Central memory CD4-positive, alpha-beta T cell (primary cell): Measurements from ENCODE around the gene CDK1.
"Not testable (repeated sequence)": the region's sequence is repeated elsewhere in the genome, so short reads cannot be mapped to it uniquely, and the experiment has no call there.

Experiments used
- DNase-seq: peaks from one replicate; pipeline ENCODE4 v3.0.0; 2022

CDK1 gene

DNA sequence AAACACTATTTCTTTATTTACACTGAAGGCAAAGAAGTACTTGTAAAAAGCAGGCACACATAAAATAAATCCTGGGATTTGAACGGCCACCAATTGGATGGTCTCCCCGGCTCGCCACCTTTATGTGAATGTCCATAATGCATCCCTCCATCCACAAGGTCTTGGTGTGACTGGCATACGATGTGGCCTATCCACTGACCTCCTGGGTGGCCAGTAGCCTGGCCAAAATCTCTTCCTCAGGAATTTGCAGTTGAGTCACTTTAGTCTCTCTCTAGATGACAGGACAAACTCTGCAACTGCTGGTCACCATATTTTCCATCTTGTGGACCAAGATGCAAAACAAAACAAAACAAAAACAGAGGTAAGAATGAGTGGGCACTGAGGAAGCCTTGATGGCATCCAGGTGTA lies 39.1 kb downstream of the CDK1 start:
- DNase-seq, result no peak

DNA sequence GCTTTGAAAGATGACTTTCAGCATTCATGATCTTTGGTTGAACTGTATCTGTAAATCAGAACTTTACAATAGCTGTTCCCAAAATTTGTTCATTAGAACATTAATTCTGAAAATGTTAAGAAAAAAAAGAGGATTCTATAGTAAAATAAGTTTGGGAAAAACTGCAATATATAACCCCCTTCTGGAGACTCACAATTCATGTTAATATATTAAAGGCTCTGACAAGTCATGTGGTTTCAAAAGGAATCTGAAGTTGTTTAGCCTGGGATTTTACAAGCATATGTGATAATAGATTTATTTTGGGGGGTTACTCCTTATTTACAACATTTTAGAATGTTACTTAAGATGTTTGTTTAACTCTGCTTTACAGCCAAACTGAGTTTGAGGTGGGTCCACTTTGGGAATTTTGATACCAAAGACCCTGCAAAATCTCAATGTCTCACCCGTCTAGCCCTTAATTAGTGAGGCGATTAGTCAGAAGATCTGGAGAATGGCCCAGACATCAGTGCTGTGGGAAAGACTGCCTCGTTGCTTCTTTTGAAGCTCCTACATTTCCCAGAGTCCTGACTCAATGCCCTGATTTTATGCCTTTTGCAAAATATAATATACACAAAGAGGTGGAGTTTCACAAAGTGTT lies 40.0 kb downstream of the CDK1 start:
- DNase-seq, result no peak

DNA sequence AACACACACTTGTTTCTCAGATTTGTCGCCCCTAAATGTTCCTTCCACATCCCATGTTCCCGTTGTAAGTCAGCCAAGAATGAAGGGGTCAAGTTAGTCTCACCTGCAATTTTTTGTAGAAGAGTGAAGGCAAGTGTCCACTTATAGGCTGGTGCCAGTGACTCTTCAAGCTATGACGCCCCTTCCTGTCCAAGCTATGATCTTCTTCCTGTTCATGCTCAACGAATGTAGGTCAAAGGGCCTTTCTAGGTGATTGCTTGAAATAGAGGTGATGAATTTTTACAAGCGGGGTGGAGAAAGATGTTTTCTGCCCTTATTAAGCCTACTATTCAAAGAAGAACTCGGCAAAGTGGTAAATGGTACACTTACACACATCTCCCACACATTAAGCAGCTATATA lies 41.0 kb downstream of the CDK1 start:
- no peak for DNase-seq

DNA sequence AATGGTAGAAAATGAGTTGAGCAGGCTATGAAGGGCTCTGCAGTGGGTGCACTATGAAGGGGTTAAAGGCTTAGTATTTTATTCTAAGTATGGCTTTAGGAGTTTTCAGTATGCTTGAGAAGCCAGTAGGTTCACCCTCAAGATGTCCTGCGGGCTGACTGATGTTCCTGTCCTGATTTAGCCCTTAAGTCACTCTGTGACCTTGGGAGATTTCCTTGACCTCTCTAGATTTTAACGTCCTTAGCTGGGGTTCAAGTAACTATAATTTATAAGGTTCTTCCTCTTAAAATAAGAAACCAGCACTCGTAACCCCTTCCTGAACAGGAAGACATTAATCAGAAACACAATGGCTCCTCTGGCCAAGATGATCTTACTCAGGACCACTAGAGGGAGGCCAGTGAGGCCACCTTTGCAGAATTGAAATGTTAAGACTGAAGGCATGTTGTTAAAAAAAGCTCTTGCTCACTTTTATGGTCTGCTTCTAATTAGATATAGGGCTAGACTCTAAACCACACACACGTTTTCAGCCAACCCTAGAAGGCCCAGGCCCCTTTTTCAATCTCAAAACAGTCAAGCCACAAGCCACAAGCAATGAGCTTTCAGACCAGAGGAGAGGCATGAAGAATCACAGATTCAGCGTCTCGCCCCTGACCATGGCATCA lies 41.9 kb downstream of the CDK1 start:
- no peak for DNase-seq

DNA sequence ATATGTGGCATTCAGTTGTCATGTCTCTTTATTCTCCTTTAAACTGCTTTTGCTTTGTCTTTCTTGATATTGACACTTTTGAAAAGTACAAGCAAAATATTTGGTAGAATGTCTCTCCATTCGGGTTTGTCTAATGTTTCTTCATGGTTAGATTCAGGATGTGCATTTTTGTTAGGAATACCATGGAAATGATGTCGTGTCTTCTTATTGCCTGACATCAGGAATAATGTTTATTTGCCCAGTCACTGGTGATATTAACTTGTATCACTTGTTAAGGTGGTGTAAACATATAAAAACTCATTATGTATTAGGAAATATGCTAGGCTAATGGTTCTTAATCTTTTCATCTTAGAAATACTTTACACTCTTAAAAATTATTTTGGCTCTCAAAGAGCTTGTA lies 43.4 kb downstream of the CDK1 start:
- no peak for DNase-seq

DNA sequence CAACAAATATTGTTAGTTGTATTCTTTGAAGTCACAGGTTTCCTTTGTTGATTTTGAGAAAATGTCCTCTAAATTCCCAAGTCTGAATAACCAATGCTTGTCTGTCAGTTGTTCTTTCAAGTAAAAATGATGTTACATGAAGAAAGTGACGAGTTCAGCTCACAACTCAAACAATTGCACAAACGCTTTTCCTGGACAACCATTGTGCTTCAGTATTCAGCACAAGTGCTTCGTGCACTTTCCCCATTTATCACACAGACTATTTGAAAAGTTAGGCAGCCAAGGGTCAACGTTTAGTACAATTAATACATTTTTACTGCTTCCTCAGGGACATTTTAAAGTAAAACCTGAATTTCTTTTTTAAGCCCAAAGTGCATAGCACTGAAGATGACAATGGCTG lies 44.5 kb downstream of the CDK1 start:
- no peak for DNase-seq

DNA sequence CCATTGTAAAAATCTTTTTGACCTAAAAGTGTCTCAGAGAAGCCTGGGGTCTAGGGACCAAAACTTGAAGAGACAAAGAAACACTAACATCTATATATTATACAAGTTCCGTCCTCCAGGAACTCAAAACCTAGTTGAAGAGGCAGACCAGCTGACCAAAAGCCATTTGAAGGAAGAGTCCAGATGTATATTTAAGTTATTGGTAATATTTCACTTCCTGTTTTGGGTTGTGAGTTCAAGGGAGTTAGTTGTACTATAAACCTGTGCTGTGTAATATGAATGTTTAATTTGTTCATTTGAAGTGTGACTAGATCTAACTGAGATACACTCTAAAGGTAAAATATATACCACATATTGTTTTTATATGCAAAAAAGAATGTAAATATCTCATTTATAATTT lies 45.0 kb downstream of the CDK1 start:
- DNase-seq, result no peak

DNA sequence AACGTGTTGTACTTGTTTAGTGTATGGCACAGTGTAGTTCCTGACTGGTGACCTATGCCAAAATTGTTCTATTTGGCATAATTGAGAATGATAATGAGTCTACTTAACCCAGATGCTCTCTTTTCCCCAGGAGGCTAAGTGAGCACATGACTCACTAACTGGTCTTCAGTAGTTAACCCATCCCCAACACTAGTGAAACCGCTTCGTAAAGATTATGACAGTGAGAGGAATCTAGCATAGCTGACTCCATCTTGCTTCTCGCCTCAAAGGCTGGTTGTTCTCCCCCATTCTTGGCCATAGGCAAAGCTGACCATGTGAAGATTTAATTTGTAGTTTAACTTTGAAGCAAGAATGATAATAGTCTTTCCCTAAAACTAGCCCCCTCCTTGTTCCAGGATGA lies 47.2 kb downstream of the CDK1 start:
- no peak for DNase-seq

DNA sequence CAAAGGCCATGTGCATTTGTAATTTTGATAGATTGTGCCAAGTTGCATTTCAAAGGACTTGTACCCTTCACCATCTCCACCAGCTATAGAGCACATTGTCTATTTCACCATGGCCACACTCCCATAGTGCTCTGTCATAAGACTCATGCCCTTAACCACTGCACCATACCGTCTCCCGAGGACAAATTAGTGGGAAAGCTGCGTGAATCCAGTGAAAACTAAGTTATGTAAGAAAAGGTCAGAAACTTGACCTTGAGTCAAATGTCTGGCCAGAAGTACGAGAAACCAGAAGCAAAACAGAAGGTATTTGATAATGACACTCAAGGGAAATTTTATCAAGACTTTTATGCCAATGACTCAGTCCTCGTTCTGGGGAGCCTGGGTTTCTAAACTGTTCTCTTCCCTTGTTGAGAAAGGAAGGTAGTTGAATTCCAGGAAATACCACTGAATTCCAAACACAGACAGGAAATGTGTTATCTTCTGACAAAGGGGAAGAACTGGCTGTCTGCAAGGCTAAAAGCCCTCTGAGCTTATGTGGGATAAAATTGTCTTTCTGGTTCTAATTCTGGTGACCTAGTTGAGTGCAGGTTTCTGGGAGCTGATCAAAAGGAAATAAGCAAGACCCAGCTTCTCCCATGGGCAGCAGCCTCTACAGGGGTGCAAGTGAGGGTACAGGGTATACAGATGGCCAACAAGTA lies 49.7 kb downstream of the CDK1 start:
- DNase-seq, result no peak

DNA sequence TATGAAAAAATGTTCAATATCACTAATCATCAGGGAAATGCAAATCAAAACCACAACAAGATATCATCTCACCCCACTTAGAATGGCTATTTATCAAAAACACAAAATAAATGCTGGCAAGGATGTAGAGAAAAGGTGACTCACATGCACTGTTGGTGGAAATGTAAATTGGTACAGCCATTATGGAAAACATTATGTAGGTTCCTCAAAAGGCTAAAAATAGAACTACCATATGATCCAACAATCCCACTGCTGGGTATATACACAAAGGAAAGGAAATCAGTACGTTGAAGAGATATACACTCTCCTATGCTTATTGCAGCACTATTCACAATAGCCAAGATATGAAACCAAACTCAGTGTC lies 50.2 kb downstream of the CDK1 start:
- DNase-seq, result no peak

DNA sequence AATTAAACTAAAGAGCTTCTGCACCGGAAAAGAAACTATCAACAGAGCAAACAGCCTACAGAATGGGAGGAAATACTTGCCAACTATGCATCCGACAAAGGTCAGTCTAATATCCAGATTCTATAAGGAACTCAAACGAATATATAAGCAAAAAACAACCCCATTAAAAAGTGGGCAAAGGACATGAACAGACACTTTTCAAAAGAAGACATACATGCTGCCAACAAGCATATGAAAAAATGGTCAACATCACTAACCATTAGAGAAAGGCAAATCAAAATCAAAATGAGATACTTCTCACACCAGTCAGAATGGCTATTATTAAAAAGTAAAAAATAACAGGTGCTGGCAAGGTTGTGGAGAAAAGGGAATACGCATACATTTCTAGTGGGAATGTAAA lies 53.9 kb downstream of the CDK1 start:
- not testable (repeated sequence) for DNase-seq

DNA sequence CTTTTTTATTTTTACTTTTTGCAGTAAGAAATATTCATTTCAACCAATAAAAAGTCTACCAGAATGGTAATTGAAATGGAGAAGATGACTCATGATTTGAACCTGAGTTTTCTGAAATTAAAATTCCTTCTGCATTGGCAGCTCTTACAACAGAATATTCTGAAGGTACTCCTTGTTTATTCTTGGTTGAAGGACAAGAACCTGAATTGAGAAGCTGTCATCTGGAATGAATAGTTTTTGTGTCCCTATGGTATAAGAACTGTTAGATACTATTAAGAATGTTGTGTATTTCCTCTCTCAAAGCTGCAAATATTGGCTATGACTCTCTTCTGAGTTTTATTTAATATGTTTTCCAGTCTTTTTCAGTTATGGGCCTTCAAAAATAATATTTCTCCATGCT lies 56.1 kb downstream of the CDK1 start:
- DNase-seq, result no peak

DNA sequence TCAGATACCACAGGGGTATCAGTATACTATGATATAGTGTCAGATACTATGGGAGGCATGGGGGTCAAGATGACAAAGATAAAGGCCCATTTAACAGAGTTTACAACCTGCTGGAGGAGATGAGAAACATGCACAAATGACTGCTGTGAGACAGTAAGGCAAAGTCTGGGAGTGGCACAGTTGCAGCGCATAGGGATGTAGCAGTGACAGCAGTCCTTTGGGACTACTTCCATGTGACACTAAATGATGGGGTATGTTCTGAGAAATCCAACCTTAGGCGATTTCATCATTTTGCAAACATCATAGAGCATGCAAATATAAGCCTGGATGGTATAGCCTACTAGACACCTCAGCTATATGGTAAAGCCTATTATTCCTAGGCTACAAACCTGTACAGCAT lies 56.8 kb downstream of the CDK1 start:
- DNase-seq, result no peak

DNA sequence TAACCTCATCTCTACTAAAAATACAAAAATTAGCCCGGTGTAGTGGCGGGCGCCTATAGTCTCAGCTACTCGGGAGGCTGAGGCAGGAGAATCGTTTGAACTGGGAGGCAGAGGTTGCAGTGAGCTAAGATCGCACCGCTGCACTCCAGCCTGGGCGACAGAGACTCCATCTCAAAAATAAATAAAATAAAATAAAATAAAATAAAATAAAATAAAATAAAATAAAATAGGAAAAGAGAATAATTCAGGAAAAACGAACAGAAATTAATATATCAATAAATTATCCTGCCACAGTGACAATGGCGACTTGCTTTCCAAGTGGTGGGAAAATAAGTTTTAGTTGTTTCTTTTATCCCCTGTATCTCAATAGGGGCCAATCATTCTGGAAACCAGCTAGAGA lies 62.9 kb downstream of the CDK1 start:
- DNase-seq, result not testable (repeated sequence)

DNA sequence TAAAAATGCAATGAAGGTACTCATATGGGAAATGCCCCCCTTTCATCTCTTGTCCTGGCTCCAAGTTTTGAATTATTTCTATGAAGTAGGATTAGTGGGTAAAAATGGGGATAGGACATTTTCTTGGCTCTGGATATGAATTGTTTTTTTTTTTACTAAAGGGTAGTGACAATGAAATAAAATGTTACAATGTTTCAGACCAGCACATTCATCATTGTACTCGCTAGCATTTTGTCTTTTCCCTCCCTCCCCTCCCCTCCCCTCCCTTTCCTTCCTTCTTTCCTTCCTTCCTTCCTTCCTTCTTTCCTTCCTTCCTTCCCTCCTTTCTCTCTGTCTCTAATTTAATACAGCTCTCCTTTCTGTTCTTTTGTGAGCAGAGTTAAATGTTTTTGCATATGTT lies 64.4 kb downstream of the CDK1 start:
- no peak for DNase-seq
